DMS153 treated with DMSO at 0.1 percent for 48 hours (cell line): ENCODE measurements around the gene GMCL2.
"Not testable (repeated sequence)": the region's sequence is repeated elsewhere in the genome, so short reads cannot be mapped to it uniquely, and the experiment has no call there.

Experiments
- DNase-seq: peaks from one replicate; lab custom pipeline; 2025; ENCODE audit not compliant: unreplicated experiment; lab: John Stamatoyannopoulos, UW

Gene GMCL2

GRCh38 chr5:178206166-178207101, 19.3 kb upstream of the GMCL2 start:
- no peak for DNase-seq

GRCh38 chr5:178205749-178206047, 18.5 kb upstream of the GMCL2 start:
- no peak for DNase-seq

- no peak for DNase-seq
These were observed 18.0 kb upstream of the GMCL2 start for GRCh38 chr5:178204935-178205748.

GRCh38 chr5:178204182-178204934, 17.2 kb upstream of the GMCL2 start, which contains the start of gene HNRNPAB:
Gene HNRNPAB (plus strand): TSS chr5:178204533. CDS start chr5:178204838, 305 bp downstream.
- peak; percentile 55 for DNase-seq

- no peak for DNase-seq
These were observed 16.6 kb upstream of the GMCL2 start for GRCh38 chr5:178203670-178204181.

- no peak for DNase-seq
These were observed 15.4 kb upstream of the GMCL2 start for GRCh38 chr5:178202541-178202940.

GRCh38 chr5:178201927-178202235, 14.7 kb upstream of the GMCL2 start:
- no peak for DNase-seq

GRCh38 chr5:178201221-178201926, 14.2 kb upstream of the GMCL2 start:
- DNase-seq = no peak

- DNase-seq = no peak
These were observed 12.6 kb upstream of the GMCL2 start for GRCh38 chr5:178199581-178200434.

- DNase-seq = no peak
These were observed 11.5 kb upstream of the GMCL2 start for GRCh38 chr5:178198706-178199105.

- DNase-seq = not testable (repeated sequence)
These were observed 11.0 kb upstream of the GMCL2 start for GRCh38 chr5:178198151-178198550.

- no peak for DNase-seq
These were observed 9.8 kb upstream of the GMCL2 start for GRCh38 chr5:178196986-178197385.

- no peak for DNase-seq
These were observed 9.2 kb upstream of the GMCL2 start for GRCh38 chr5:178196281-178196812.

- no peak for DNase-seq
These were observed 6.9 kb upstream of the GMCL2 start for GRCh38 chr5:178194026-178194425.

- no peak for DNase-seq
These were observed 6.2 kb upstream of the GMCL2 start for GRCh38 chr5:178193251-178193809.

- no peak for DNase-seq
These were observed 5.6 kb upstream of the GMCL2 start for GRCh38 chr5:178192787-178193186.

- DNase-seq = no peak
These were observed 5.1 kb upstream of the GMCL2 start for GRCh38 chr5:178192244-178192643.

- no peak for DNase-seq
These were observed 4.5 kb upstream of the GMCL2 start for GRCh38 chr5:178191661-178192060.

GRCh38 chr5:178189433-178189832, 2.3 kb upstream of the GMCL2 start:
- no peak for DNase-seq
